HG02938 (cell line): ENCODE results near the gene DCLK2.
"Not testable (repeated sequence)": the region's sequence is repeated elsewhere in the genome, so short reads cannot be mapped to it uniquely, and the experiment has no call there.

Experiments used
- ATAC-seq: cut with Tn5 transposase; IDR thresholded peaks from one replicate; pipeline ENCODE4 v1.9.1; 2021; ENCODE audit warnings: mild to moderate bottlenecking, moderate library complexity; ENCODE audit not compliant: unreplicated experiment

DCLK2 gene

GRCh38 chr4:150145090-150145945, 67.1 kb downstream of the DCLK2 start:
- no peak for ATAC-seq

- ATAC-seq = no peak
Observed at GRCh38 chr4:150145946-150146340, 67.7 kb downstream of the DCLK2 start.

GRCh38 chr4:150149381-150149780, 71.1 kb downstream of the DCLK2 start:
- no peak for ATAC-seq

- ATAC-seq = no peak
Observed at GRCh38 chr4:150150629-150151062, 72.4 kb downstream of the DCLK2 start.

- ATAC-seq = no peak
Observed at GRCh38 chr4:150152766-150153165, 74.5 kb downstream of the DCLK2 start.

- ATAC-seq = no peak
Observed at GRCh38 chr4:150155391-150155790, 77.1 kb downstream of the DCLK2 start.

GRCh38 chr4:150156543-150156942, 78.3 kb downstream of the DCLK2 start:
- no peak for ATAC-seq

- ATAC-seq = no peak
Observed at GRCh38 chr4:150158041-150158440, 79.8 kb downstream of the DCLK2 start.

- ATAC-seq = no peak
Observed at GRCh38 chr4:150160473-150160872, 82.2 kb downstream of the DCLK2 start.

GRCh38 chr4:150161109-150161508, 82.9 kb downstream of the DCLK2 start:
- ATAC-seq = no peak

- not testable (repeated sequence) for ATAC-seq
Observed at GRCh38 chr4:150162020-150162419, 83.8 kb downstream of the DCLK2 start.

- no peak for ATAC-seq
Observed at GRCh38 chr4:150164055-150164454, 85.8 kb downstream of the DCLK2 start.

GRCh38 chr4:150164956-150165629, 86.8 kb downstream of the DCLK2 start:
- no peak for ATAC-seq

- no peak for ATAC-seq
Observed at GRCh38 chr4:150167054-150167453, 88.8 kb downstream of the DCLK2 start.

GRCh38 chr4:150173432-150173861, 95.2 kb downstream of the DCLK2 start:
- ATAC-seq = no peak

GRCh38 chr4:150173982-150174398, 95.7 kb downstream of the DCLK2 start:
- ATAC-seq = no peak

GRCh38 chr4:150176547-150176946, 98.3 kb downstream of the DCLK2 start:
- ATAC-seq = no peak

- ATAC-seq = no peak
Observed at GRCh38 chr4:150178161-150178560, 99.9 kb downstream of the DCLK2 start.

- no peak for ATAC-seq
Observed at GRCh38 chr4:150181536-150181935, 103.3 kb downstream of the DCLK2 start.

- no peak for ATAC-seq
Observed at GRCh38 chr4:150182794-150183193, 104.5 kb downstream of the DCLK2 start.

GRCh38 chr4:150185033-150185432, 106.8 kb downstream of the DCLK2 start:
- ATAC-seq = not testable (repeated sequence)

GRCh38 chr4:150192986-150193385, 114.7 kb downstream of the DCLK2 start:
- ATAC-seq = no peak
